Astrocyte of the cerebellum (primary cell): Measurements from ENCODE around the gene INTS1.

ENCODE experiments used
- DNase-seq: peaks from one replicate; pipeline ENCODE4 v3.0.0-alpha.2; 2011; ENCODE audit warnings: low read depth
- H3K4me3 ChIP-seq: 2 replicates; pipeline ENCODE4 v1.5.1; 2011; ENCODE audit warnings: mild to moderate bottlenecking, low read depth, low read length, moderate library complexity
- in situ Hi-C: cut with HindIII; loops from 2 replicates; pipeline ENCODE4 v1.10.0; 2017; ENCODE audit warnings: low sequenced_read_pairs
- TF ChIP-seq, protein P1 (sequence below): IDR thresholded peaks from 2 replicates; pipeline ENCODE4 v1.5.1; 2012; ENCODE audit warnings: low read length, low read depth, moderate library complexity, mild to moderate bottlenecking; ENCODE audit errors: missing control alignments

INTS1 gene

DNA sequence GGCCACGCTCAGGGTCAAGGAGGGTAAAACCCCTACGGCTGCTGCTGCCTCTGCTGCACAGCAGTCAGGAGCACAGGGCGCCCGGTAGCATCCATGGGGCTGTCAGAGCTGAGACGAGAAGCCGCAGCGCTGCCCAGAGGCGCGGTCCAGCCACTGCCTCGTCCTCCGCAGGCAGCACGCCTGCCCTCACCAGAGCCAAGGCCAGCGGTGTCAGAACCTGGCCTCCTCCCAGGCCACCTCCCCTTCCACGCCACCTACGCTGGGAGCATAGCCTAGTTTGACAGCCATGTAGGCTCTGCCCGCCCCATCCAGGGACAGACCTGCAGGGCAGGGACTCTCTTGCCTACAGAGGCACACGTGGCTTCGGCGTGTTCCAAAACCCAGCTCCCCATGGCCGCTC is 16.2 kb downstream of the INTS1 start:
- TF ChIP-seq, protein P1, sequence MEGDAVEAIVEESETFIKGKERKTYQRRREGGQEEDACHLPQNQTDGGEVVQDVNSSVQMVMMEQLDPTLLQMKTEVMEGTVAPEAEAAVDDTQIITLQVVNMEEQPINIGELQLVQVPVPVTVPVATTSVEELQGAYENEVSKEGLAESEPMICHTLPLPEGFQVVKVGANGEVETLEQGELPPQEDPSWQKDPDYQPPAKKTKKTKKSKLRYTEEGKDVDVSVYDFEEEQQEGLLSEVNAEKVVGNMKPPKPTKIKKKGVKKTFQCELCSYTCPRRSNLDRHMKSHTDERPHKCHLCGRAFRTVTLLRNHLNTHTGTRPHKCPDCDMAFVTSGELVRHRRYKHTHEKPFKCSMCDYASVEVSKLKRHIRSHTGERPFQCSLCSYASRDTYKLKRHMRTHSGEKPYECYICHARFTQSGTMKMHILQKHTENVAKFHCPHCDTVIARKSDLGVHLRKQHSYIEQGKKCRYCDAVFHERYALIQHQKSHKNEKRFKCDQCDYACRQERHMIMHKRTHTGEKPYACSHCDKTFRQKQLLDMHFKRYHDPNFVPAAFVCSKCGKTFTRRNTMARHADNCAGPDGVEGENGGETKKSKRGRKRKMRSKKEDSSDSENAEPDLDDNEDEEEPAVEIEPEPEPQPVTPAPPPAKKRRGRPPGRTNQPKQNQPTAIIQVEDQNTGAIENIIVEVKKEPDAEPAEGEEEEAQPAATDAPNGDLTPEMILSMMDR, result no peak
- DNase-seq, result no peak
- in situ Hi-C loops, result no loop called here
- H3K4me3 ChIP-seq, result no peak overlapping the region

- TF ChIP-seq, protein P1, result no peak
- in situ Hi-C loops, result no loop called here
- no peak for DNase-seq
- no peak overlapping the region for H3K4me3 ChIP-seq
Measured at GRCh38 chr7:1487466-1487865, 16.7 kb downstream of the INTS1 start.

DNA sequence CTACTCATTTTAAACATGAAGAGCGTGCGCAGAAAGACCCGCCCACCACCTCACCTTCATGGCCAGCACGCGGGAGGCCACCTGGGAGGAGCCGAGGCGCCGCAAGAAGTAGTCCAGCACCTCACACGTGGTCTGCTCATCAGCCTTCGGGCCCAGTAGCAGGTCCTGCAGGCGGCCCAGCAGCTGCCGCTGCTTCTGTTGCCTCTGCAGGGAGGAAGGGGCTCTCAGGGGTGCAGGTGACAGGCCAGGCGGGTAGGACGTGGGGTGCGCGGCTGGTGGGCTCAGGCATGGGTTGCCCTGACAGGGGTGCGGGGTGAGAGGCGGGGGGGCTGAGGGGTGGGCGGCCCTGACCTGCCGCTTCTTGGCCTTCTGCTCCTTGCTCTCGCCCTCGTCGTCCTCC is 17.6 kb downstream of the INTS1 start:
- TF ChIP-seq, protein P1, result no peak
- in situ Hi-C loops, result no loop called here
- no peak overlapping the region for H3K4me3 ChIP-seq
- DNase-seq, result no peak

- in situ Hi-C loops, result no loop called here
- TF ChIP-seq, protein P1, result no peak
- H3K4me3 ChIP-seq, result no peak overlapping the region
- no peak for DNase-seq
Measured at GRCh38 chr7:1485156-1485555, 19.0 kb downstream of the INTS1 start.

DNA sequence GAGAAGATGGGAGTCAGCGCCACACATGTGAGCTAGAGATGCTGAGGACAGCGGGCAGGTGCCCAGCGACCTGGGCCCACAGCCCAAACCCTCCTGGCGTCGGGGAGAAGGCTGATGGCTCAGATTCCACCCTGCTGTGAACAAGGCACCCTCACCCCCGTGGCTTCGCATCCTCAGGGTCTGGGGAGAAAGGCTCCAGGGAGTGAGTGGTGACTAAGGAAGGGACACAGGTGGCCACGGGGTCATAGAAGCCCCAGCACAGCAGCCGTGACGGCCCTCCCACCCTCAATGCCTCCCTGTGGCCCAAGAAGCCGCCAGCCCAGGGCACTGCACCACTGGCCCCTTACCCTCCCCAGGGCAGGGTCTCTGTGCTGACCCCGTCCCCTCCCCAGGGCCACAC is 19.6 kb downstream of the INTS1 start:
- DNase-seq, result no peak
- TF ChIP-seq, protein P1, result no peak
- in situ Hi-C loops, result no loop called here

DNA sequence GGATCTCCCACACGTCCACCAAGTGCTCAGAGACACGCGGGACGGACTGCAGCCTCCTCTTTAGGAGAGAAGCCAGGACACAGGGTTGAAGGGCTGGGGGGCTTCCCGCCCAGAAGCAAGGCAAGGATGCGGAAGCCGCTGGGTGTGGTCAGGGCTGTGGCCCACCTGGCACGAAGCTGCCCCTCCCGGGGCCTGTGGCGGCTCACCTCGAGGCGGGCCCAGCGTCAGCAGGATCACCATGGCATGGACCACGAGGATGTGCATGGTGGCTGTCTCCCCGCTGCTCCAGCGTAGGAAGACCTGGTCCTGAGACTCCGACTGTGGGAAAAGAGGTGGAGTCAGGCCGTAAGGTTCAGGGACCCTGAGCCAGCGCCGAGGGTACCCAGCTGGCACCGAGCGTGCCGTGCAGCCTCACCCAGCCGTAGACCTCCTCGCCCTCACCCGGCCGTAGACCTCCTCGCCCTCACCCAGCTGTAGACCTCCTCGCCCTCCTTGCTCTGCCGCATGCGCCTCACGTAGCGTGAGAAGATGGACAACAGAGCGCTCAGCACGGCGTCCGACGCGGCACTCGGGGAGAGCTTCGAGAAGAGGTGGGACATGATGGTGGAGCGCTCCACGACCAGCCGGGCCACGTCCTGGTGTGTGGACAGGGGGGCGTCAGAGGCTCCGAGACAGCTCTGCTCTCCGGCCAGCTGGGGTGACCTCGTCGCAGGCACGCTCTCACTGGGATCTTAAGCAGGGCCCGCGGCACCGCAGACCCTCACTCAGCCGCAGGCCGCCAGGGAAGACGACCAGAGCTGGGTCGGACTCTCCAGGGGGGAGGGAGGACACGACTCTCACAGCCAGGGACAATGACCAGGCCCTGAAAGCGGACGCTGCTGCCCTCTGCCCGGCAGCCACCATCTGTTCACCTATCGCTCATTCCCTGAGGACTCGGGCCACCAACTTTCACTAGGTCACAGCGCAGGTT is 20.4 kb downstream of the INTS1 start:
- TF ChIP-seq, protein P1, result no peak
- in situ Hi-C loops, result no loop called here
- no peak for DNase-seq
- H3K4me3 ChIP-seq, result no peak overlapping the region

More for the DNA sequence above, 19.6 kb downstream of the INTS1 start:
- H3K4me3 ChIP-seq, result no peak overlapping the region
